ENCODE measurements around the gene MEI4.
"Not testable (repeated sequence)": the region's sequence is repeated elsewhere in the genome, so short reads cannot be mapped to it uniquely, and the experiment has no call there.

Gene MEI4

DNA sequence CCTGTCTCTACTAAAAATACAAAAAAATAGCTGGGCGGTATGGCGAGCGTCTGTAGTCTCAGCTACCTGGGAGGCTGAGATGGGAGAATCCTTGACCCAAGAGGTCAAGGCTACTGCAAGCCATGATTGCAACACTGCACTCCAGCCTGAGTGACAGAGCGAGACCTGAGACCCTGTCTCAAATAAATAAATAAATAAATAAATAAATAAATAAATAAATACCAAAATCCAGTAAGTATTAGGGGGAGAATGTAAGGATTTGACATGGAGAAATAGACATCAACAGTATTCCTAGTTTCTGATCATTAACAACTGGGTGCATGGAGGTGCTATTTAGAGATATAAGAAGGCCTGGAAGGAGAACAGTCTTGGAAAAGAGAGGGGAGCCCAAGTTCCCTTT, 125.7 kb downstream of the MEI4 start:
- Histone ChIP-seq H3K27ac (ENCODE audit: low read depth, low read length) (no peak overlapping the region), H3K4me1 (ENCODE audit: control insufficient read depth, insufficient read depth, low read length) (no peaks in the 10 kb centered on the region), H3K36me3 (ENCODE audit: control insufficient read depth, insufficient read depth, low read length) (no peaks in the 10 kb centered on the region), H3K27me3 (ENCODE audit: control insufficient read depth, insufficient read depth, low read length) (no peaks in the 10 kb centered on the region), H3K4me3 (ENCODE audit: low read length) (no peak overlapping the region), H3K9ac (ENCODE audit: low read length) (no peak overlapping the region)

- Histone ChIP-seq H3K9ac (ENCODE audit: low read length) (no peak overlapping the region), H3K4me1 (ENCODE audit: control insufficient read depth, insufficient read depth, low read length) (no peaks in the 10 kb centered on the region), H3K4me3 (ENCODE audit: low read length) (no peak overlapping the region), H3K36me3 (ENCODE audit: control insufficient read depth, insufficient read depth, low read length) (no peaks in the 10 kb centered on the region), H3K27ac (ENCODE audit: low read depth, low read length) (no peak overlapping the region), H3K27me3 (ENCODE audit: control insufficient read depth, insufficient read depth, low read length) (no peaks in the 10 kb centered on the region)
Measured at GRCh38 chr6:77786935-77787629, 134.2 kb downstream of the MEI4 start.

DNA sequence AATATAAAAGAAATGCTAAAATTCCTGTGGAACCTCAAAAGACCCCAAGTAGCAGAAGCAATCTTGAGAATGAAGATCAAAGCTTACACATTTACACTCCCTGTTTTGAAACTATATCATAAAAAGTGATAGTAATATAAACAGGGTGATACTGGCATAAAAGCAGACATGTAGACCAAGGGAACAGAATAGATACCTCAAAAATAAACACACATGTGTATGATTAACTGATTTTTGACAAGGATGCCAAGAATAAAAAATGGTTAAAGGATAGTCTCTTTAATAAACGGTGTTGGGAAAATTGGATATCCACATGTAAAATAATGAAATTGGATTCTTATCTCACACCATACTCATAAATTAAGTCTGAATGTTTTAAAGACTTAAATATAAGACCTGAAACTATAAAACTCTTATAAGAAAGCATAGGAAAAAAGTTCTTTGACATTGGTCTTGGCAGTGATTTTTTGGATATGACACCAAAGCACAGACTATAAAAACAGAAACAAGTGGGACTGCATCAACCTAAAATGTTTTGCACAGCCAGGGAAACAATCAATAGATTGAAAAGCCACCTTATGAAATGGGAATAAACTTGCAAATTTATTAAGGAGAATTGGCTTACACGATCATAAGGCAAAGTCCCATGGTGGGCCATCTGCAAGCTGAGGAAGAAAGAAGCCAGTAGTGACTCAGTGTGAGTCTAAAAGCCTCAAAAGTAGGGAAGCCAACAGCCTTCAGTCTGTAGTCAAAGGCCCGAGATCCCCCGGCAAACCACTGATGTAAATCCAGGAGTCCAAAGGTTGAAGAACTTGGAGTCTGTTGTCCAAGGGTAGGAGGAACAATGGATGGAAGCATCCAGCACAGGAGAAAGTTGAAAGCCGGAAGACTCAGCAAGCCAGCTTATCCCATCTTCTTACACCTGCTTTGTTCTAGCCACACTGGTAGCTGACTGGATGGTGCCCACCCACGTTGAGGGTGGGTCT, 144.3 kb downstream of the MEI4 start:
- no peaks in the 10 kb centered on the region for H3K4me1 ChIP-seq (ENCODE audit: control insufficient read depth, insufficient read depth, low read length)
- H3K36me3 ChIP-seq (ENCODE audit: control insufficient read depth, insufficient read depth, low read length) = no peaks in the 10 kb centered on the region
- no peaks in the 10 kb centered on the region for H3K27me3 ChIP-seq (ENCODE audit: control insufficient read depth, insufficient read depth, low read length)
- H3K27ac ChIP-seq (ENCODE audit: low read depth, low read length) = no peak overlapping the region
- no peak overlapping the region for H3K9ac ChIP-seq (ENCODE audit: low read length)
- no peak overlapping the region for H3K4me3 ChIP-seq (ENCODE audit: low read length)

GRCh38 chr6:77812304-77812703, 159.5 kb downstream of the MEI4 start:
- no peak overlapping the region for H3K4me3 ChIP-seq (ENCODE audit: low read length)
- H3K4me1 ChIP-seq (ENCODE audit: control insufficient read depth, insufficient read depth, low read length) = no peaks in the 10 kb centered on the region
- H3K9ac ChIP-seq (ENCODE audit: low read length) = no peak overlapping the region
- no peaks in the 10 kb centered on the region for H3K36me3 ChIP-seq (ENCODE audit: control insufficient read depth, insufficient read depth, low read length)
- no peak overlapping the region for H3K27ac ChIP-seq (ENCODE audit: low read depth, low read length)
- H3K27me3 ChIP-seq (ENCODE audit: control insufficient read depth, insufficient read depth, low read length) = no peaks in the 10 kb centered on the region

DNA sequence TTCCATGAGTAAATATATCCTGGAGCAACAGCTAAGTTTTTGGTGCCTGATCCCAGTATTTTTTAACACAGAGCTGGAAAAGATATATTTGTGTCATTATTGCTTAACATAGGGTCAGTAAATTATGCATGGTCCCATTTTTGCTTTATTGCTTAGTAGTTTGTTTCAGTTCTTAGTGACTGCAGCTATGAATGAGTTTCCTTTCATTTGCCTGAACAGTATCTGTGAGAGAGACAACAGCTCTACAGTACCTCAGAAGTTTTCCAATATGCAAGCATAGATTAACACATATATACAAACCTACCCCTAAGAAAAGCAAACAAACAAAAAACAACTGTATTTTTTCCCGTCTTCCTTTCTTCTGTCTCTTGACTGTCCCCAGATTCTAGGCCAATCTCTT, 160.3 kb downstream of the MEI4 start:
- Histone ChIP-seq H3K27ac (ENCODE audit: low read depth, low read length) (no peak overlapping the region), H3K36me3 (ENCODE audit: control insufficient read depth, insufficient read depth, low read length) (no peaks in the 10 kb centered on the region), H3K9ac (ENCODE audit: low read length) (no peak overlapping the region), H3K4me1 (ENCODE audit: control insufficient read depth, insufficient read depth, low read length) (no peaks in the 10 kb centered on the region), H3K4me3 (ENCODE audit: low read length) (no peak overlapping the region), H3K27me3 (ENCODE audit: control insufficient read depth, insufficient read depth, low read length) (no peaks in the 10 kb centered on the region)

DNA sequence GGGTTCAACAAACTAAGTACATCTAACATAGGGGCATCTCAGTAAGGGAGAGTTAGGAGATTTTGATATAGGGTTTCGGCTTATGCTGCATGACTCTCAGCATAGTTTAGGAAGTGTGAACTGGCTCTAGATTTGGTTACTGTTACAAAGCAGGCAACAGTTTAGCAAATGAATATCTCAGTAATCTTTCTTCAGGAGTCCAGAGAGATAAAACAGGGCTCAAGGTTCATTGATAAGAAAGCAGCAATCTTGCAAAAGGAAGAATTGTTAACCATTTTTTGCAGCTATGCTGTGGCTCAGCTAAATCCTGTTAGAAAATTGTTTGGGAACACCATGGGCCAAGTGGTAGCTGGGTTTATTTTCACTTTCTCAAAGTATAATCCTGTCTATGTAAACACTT, 161.3 kb downstream of the MEI4 start:
- no peak overlapping the region for H3K4me3 ChIP-seq (ENCODE audit: low read length)
- no peak overlapping the region for H3K9ac ChIP-seq (ENCODE audit: low read length)
- H3K27me3 ChIP-seq (ENCODE audit: control insufficient read depth, insufficient read depth, low read length) = no peaks in the 10 kb centered on the region
- no peaks in the 10 kb centered on the region for H3K36me3 ChIP-seq (ENCODE audit: control insufficient read depth, insufficient read depth, low read length)
- no peaks in the 10 kb centered on the region for H3K4me1 ChIP-seq (ENCODE audit: control insufficient read depth, insufficient read depth, low read length)
- no peak overlapping the region for H3K27ac ChIP-seq (ENCODE audit: low read depth, low read length)

DNA sequence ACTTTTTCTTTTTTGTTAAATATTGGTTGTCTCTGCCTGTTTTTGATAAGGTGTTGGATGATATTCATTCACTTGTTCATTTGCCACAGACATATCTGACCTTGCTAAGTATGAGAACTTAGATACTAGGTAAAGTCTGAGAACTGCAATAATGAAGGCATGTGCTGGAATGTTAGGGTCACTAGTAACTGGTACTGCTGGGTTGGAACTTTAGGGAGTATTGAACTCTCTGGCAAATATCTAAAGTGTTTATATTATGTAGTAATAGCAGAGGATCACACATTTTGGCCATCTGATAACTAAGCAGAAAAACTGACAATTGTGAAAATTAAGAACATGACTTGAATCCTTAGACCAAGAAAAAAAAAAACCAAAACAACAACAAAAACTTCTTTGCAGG, 162.7 kb downstream of the MEI4 start:
- no peak overlapping the region for H3K9ac ChIP-seq (ENCODE audit: low read length)
- no peaks in the 10 kb centered on the region for H3K36me3 ChIP-seq (ENCODE audit: control insufficient read depth, insufficient read depth, low read length)
- no peaks in the 10 kb centered on the region for H3K27me3 ChIP-seq (ENCODE audit: control insufficient read depth, insufficient read depth, low read length)
- H3K27ac ChIP-seq (ENCODE audit: low read depth, low read length) = no peak overlapping the region
- H3K4me1 ChIP-seq (ENCODE audit: control insufficient read depth, insufficient read depth, low read length) = no peaks in the 10 kb centered on the region
- no peak overlapping the region for H3K4me3 ChIP-seq (ENCODE audit: low read length)

DNA sequence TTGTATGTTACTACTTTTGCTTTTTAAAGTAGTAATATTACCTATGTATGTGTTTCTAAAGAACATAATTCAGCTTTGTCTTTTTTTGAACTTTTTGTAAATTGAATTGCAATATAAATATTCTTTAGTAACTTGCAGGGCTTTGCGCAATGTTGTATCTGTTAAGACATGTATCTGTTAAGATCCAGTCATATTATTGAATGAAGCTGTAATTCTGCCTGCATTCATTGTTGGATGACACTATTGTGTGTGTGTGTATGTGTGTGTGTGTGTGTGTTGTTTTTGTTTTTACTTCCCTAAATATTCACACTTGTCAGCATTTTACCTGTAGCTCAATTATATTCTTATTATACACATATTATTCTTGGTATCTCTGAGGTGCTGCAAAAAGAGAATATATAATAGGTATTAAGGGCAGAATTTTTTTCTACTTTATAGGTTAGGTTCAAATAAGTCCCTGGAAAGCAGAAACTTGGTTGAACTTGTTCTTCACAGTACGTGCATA, 164.0 kb downstream of the MEI4 start:
- Histone ChIP-seq H3K27ac (ENCODE audit: low read depth, low read length) (no peak overlapping the region), H3K36me3 (ENCODE audit: control insufficient read depth, insufficient read depth, low read length) (no peaks in the 10 kb centered on the region), H3K4me3 (ENCODE audit: low read length) (no peak overlapping the region), H3K27me3 (ENCODE audit: control insufficient read depth, insufficient read depth, low read length) (no peaks in the 10 kb centered on the region), H3K9ac (ENCODE audit: low read length) (no peak overlapping the region), H3K4me1 (ENCODE audit: control insufficient read depth, insufficient read depth, low read length) (no peaks in the 10 kb centered on the region)

GRCh38 chr6:77822265-77822664, 169.4 kb downstream of the MEI4 start:
- Histone ChIP-seq H3K4me3 (ENCODE audit: low read length) (no peak overlapping the region), H3K4me1 (ENCODE audit: control insufficient read depth, insufficient read depth, low read length) (no peaks in the 10 kb centered on the region), H3K27ac (ENCODE audit: low read depth, low read length) (no peak overlapping the region), H3K27me3 (ENCODE audit: control insufficient read depth, insufficient read depth, low read length) (no peaks in the 10 kb centered on the region), H3K9ac (ENCODE audit: low read length) (no peak overlapping the region), H3K36me3 (ENCODE audit: control insufficient read depth, insufficient read depth, low read length) (no peaks in the 10 kb centered on the region)

GRCh38 chr6:77825204-77825603, 172.4 kb downstream of the MEI4 start:
- H3K4me1 ChIP-seq (ENCODE audit: control insufficient read depth, insufficient read depth, low read length) = no peaks in the 10 kb centered on the region
- no peak overlapping the region for H3K4me3 ChIP-seq (ENCODE audit: low read length)
- H3K27me3 ChIP-seq (ENCODE audit: control insufficient read depth, insufficient read depth, low read length) = no peaks in the 10 kb centered on the region
- no peak overlapping the region for H3K27ac ChIP-seq (ENCODE audit: low read depth, low read length)
- H3K36me3 ChIP-seq (ENCODE audit: control insufficient read depth, insufficient read depth, low read length) = no peaks in the 10 kb centered on the region
- no peak overlapping the region for H3K9ac ChIP-seq (ENCODE audit: low read length)

DNA sequence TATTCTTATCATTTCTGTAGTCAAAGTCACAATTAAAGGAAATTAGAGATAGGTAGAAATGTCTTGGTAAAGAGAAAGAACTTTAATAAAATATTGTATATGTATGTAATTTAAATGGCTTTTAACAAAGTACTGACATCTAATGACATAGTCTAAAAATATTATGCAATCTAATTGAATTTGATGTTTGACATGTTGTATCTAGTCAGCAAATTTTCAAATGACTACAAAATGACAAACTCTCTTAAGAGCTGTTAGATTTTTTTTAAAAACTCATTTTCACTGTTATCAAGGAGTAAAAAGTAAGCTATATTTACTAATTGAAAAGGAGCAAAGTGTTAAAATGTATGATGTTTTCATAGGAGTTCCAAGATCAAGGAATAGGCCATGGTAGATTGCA, 176.9 kb downstream of the MEI4 start:
- Histone ChIP-seq H3K4me3 (ENCODE audit: low read length) (no peak overlapping the region), H3K36me3 (ENCODE audit: control insufficient read depth, insufficient read depth, low read length) (no peaks in the 10 kb centered on the region), H3K27ac (ENCODE audit: low read depth, low read length) (no peak overlapping the region), H3K27me3 (ENCODE audit: control insufficient read depth, insufficient read depth, low read length) (no peaks in the 10 kb centered on the region), H3K4me1 (ENCODE audit: control insufficient read depth, insufficient read depth, low read length) (no peaks in the 10 kb centered on the region), H3K9ac (ENCODE audit: low read length) (no peak overlapping the region)

DNA sequence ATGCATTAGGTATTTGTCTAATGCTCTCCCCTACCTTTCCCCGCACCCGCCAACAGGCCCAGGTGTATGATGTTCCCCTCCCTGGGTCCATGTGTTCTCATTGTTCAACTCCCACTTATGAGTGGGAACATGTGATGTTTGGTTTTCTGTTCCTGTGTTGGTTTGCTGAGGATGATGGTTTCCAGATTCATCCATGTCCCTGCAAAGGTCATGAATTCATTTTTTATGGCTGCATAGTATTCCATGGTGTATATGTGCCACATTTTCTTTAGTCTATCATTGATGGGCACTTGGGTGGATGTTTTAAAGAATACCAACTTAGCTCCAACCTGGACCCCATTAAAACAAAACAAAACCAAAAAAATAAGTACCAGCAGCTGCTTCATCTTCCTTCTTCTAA, 180.9 kb downstream of the MEI4 start:
- H3K36me3 ChIP-seq (ENCODE audit: control insufficient read depth, insufficient read depth, low read length); H3K9ac ChIP-seq (ENCODE audit: low read length); H3K4me3 ChIP-seq (ENCODE audit: low read length); H3K27ac ChIP-seq (ENCODE audit: low read depth, low read length); H3K27me3 ChIP-seq (ENCODE audit: control insufficient read depth, insufficient read depth, low read length); H3K4me1 ChIP-seq (ENCODE audit: control insufficient read depth, insufficient read depth, low read length): not testable (repeated sequence)

Measured in rectal smooth muscle tissue (tissue), 1 donor.